ENCODE results near the gene ZBTB46.

The ZBTB46 gene

DNA sequence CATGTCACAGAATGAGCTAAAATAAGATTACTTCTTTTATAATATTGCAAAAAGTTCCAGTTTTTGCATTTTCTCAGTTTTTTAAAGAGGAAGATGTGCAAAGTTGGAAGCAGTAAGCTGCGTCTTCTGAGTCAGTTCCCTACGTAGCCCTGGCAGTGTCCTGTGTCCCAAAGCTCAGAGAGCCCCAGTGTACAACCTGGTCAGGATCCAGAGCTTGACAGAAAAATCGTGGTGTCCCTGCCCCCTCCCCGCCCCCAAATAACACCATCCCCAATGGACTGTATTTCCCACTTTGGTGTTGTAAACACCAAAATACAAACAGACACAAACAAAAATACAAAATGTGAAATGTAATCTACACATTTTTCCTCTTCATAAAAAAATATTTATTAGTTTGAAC lies 86.9 kb downstream of the ZBTB46 start:
- DNase-seq: no peak

- DNase-seq: no peak
Measured at GRCh38 chr20:63743210-63743970, 87.7 kb downstream of the ZBTB46 start.

GRCh38 chr20:63742381-63743024 lies 88.6 kb downstream of the ZBTB46 start:
- DNase-seq: no peak

DNA sequence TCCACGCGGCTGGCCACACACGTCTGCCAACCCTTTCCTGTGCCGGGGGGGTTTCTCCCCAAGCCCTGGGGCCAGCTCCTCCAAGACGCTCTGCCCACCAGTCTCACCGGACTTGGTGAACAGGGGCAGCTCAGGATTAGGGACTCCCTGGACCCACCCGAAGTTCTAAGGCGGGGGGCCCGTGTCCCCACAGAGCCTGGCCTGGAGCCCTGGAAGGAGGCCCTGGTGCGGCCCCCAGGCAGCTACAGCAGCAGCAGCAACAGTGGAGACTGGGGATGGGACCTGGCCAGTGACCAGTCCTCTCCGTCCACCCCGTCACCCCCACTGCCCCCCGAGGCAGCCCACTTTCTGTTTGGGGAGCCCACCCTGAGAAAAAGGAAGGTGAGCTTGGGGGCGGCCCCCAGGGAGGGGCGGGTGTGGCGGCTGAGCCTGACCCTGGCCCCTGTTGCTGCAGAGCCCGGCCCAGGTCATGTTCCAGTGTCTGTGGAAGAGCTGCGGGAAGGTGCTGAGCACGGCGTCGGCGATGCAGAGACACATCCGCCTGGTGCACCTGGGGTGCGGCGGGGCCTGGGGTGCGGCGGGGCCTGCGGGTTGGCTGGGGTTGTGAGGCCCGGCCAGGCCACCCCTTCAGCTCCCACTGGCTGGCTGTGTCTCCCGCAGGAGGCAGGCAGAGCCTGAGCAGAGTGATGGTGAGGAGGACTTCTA lies 89.2 kb downstream of the ZBTB46 start:
- DNase-seq: no peak

GRCh38 chr20:63741354-63741675 lies 89.7 kb downstream of the ZBTB46 start:
- no peak for DNase-seq

DNA sequence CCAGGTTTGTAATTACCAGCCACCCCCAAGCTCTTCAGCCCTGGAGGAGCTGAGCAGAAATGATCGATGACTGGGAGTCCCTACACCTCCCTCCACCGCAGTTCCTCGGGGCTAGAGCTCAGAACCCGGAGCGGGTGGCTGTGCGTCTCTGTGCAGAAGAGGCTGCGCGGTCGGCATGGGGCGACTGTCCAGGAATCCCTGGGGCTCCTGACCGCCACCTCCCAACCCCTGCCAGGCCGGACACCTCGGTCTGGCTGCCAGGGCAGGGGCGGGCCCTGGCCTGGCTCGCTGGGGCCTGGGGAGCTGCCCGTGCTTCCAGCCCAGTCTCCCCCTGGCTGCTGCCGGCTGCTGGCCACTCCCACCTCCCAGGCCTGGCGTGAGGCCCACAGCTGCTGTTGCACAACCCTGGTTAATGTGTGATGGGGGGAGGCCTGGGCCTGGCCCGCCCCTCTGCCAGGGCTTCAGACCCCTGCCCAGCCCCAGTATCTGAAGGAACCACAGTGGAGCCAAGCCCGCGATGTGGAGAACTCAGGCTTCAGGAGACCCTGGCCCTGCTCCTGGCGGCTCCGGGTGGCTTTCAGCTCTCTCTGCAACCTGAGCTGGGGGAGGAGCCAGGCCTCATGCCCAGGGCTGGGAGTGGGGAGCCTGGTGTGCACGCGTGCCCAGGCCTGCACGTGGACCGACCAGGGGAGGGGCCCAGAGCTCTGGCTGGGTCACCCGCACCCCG lies 90.3 kb downstream of the ZBTB46 start:
- no peak for DNase-seq

DNA sequence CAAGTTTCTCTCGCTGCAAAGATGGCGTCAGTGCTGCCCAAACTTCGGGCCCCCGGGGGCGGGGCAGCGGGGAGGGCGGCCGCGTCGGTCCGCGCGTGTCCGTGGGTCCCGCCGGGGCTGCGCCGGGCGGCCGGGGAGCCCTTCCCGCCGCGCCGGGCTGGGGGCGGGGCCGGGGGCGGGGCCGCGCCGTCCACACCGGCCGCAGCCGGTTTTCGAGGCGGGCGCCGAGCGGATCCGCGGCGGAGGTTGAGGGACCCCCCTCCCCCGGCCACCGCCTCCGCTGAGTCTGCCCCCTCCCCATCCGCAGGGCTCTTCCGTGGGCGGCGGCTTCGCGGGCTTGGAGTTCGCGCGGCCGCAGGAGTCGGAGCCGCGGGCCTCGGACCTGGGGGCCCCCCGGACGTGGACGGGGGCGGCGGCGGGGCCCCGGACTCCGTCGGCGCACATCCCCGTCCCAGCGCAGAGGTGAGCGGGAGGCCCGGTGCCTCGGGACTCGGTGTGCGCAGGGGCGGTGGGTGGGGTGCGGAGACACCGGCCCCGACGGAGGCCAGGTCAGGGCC lies 90.9 kb downstream of the ZBTB46 start:
- no peak for DNase-seq

GRCh38 chr20:63739130-63740069 lies 91.7 kb downstream of the ZBTB46 start, which contains the start of gene SLC2A4RG:
SLC2A4RG (plus strand) TSS chr20:63739776; CDS start chr20:63739913, 137 bp downstream.
- peak; percentile 60 for DNase-seq

DNA sequence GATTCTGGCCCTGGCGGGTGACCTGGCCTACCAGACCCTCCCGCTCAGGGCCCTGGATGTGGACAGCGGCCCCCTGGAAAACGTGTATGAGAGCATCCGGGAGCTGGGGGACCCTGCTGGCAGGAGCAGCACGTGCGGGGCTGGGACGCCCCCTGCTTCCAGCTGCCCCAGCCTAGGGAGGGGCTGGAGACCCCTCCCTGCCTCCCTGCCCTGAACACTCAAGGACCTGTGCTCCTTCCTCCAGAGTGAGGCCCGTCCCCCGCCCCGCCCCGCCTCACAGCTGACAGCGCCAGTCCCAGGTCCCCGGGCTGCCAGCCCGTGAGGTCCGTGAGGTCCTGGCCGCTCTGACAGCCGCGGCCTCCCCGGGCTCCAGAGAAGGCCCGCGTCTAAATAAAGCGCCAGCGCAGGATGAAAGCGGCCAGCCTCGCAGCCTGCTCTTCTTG lies 92.4 kb downstream of the ZBTB46 start:
- no peak for DNase-seq

DNA sequence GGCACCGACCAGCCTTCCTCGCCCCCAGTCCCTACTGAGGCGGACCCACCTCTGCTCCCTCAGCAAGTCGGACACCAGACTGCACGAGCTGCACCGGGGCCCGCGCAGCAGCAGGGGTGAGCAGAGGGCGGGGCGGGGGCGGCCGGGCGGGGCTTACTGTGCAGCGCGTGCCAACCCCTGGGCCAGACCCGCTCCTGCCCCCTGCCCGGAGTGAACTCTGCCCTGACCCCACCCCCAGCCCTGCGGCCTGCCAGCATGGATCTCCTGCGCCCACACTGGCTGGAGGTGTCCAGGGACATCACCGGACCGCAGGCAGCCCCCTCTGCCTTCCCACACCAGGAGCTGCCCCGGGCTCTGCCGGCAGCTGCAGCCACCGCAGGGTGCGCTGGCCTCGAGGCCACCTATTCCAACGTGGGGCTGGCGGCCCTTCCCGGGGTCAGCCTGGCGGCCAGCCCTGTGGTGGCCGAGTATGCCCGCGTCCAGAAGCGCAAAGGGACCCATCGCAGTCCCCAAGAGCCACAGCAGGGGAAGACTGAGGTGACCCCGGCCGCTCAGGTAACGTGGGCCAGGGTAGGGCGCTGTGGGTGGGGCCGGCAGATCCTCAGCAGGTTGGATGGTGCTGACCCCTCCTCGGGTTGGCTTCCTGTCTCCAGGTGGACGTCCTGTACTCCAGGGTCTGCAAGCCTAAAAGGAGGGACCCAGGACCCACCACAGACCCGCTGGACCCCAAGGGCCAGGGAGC lies 92.9 kb downstream of the ZBTB46 start:
- DNase-seq: no peak

DNA sequence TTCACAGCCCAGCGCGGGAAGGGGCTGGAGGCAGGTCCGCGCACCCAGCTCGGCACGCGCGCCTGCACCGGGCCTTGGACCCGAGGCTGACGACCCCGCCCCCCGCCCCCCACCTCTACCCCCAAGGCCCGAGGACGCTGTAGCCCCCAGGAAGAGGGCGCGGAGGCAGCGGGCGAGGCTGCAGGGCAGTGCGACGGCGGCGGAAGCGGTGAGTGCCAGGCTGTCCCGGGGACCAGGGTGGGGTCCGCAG lies 93.4 kb downstream of the ZBTB46 start:
- DNase-seq: no peak

- no peak for DNase-seq
Measured at GRCh38 chr20:63736893-63737694, 94.0 kb downstream of the ZBTB46 start.

DNA sequence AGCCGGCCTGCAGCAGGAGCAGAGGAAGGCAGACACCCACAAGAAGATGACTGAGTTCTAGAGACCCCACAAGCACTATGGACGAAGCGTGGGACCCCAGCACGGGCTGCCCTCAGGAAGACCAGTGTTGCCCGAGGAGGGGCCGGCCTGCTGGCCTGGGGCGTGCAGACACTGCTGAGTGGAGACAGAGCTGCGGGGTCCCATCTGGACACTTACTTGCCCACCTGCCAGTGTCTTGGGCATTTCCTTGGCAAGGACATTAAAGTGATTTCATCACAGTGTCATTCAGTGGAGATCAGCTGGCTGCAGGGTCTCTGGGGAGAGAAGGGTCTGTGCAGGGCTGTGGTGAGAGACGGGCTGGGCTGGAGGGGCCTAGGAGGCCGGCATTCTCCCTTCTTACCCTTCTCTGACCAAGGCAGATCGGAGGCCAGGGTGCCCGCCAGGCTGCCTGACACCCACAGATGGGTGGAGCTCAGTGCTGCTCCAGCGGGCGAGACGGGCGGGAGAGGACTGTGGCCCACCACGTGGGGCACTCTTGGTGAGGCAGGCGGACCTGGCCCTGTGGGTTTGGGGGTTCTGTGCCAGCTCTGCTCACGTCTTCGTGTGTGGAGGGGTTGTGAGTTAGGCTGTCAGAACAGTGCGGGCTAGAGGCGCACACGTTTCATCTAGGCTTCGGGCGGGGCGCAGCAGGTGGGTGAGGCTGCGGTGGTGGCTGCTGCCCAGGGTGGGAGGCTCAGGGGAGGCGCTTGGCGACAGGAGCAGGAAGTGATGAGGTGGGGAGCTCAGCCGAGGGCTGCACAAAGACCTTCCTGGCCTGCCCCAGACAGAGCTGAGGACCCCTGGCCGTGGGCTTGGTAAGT lies 95.0 kb downstream of the ZBTB46 start, which contains the start of gene LIME1:
LIME1 (plus strand) TSS at position 806 of the 860 bp plus-strand sequence. CDS start 886 bp downstream, outside the sequence.
- DNase-seq: peak; percentile 66

GRCh38 chr20:63734946-63735858 lies 95.9 kb downstream of the ZBTB46 start:
- no peak for DNase-seq

GRCh38 chr20:63734111-63734945 lies 96.7 kb downstream of the ZBTB46 start:
- no peak for DNase-seq

DNA sequence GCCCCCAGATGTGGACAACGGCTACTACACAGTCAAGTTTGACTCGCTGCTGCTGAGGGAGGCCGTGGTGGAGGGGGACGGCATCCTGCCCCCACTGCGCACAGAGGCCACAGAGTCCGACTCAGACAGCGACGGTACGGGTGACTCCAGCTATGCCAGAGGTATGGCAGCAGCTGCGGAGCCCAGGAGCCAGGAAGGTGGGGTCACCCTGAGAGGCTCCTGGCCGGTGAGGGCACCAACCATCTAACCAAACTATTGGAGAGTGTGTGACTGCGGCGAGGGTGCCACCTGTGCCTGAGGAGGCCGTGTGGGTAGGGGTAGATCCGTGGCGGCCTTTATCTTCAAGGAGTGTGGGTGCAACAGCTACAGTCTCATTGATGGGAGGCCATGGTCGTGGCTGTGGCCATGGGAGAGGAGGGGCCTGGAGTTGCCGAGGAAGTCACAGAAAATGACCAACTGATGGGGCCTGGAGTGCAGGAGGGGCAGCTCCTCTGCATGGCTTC lies 97.4 kb downstream of the ZBTB46 start:
- no peak for DNase-seq

- DNase-seq: no peak
Measured at GRCh38 chr20:63733117-63733516, 97.9 kb downstream of the ZBTB46 start.

All from activated naive CD4-positive, alpha-beta T cell treated with anti-CD3 and anti-CD28 coated beads, Interleukin-2, amount 50 U/mL, for 16 hours (primary cell).